ENCODE results near the gene NKPD1.

NKPD1 gene

DNA sequence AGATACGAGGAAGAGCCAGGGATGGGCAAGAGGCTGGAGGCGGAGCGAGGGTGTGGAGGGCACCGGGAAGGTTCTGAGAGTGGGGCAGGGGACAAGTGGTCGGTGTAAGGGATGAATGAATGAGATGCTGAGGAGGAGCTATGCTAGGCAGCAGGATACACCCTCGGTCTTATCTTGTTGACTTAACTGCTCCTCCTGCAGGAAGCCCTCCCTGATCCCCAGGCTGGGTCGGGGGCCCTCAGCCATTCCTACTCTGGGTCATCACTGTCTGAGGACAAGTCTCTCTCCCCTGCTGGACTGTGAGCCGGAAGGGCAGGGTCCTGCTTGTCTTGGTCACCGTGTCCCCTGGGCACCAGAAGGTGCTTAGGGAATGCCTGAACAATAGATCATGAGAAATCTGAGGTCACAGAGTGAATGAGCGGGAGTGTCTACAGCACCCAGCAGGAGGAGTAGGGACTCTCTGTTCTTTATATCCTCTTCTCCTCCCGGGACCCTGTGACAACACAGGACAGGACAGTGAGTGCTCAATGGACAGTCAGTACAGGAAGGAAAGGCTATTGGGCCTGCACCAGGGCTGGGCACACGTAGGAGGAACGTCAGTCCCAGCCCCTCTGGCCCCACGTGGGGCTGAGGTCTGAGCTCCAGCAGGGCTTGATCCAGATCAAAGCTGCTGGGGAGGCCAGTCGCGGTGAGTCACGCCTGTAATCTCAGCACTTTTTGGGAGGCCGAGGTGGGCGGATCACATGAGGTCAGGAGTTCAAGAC is 6.5 kb downstream of the NKPD1 start:
- no peak for DNase-seq (ENCODE audit: low spot score)

DNA sequence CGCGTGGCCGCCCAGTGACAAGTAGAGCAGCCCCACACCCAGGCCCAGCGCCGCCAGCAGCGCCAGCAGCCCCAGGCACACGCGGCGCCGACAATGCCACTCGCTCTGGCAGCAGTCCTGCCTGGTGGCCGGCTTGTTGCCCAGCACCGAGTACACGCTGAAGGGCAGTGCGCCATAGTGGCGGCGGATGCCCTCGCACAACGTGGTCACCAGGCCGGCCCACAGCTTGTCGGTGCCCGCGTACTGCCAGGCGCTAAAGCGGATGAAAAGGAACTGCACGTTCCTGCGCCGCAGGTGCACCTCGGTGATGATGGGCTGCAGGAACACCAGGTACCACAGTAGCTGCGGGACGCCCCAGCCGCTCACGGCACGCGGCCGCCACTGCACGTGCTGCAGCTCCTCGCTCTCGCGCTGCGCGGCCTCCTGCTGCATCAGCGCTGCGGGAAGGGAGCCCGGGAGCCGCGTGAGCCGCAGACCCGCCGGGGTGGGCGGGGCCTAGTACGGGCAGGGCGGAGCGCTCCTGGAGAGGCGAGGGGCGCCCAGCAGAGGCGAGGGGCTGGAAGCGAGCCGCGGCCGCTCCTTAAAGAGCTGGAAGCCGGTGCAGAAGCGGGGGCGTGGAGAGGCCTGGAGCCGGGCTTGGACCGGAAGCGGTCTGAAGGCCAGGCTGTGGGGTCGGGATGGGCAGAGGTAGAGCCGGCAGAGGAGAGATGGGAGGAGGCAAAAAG is 7.3 kb downstream of the NKPD1 start:
- DNase-seq (ENCODE audit: low spot score), result peak; percentile 77

DNA sequence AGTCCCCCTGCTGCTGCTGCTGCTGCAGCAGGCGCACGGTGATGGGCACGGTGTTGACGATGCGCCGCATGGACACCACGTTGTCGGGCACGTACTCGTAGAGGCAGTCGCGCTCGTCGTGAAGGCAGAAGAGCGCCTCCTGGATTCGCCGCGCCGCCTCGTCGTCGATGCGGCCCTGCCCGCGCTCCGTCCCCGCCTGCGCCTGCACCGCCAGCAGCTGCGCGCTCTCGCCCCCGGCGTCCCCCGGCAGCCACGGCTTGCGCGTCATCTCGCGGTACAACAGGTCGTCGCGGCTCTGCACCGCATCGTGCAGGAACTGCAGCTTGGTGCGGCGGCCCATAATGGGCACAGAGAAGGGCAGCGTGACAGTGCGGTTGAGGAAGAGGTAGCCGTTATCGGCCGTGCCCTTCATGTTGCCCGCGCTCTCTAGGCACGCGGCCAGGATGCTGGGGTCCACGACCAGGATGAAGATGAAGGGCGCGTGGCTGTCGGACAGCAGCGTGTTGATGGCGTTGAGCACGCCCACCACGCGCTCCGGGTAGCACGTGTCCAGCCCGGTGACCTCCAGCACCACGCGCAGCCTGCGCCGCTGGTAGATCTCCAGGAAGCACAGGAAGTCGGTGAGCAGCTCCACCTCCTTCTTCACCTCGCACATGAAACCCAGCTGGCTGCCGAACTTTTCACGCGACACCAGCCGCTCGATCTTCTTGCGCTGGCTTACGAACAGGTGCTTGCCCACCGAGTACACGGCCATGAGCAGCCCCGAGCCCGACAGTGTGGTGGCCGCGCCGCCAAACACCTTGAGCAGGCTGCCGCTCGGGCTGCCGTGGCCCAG is 8.1 kb downstream of the NKPD1 start:
- DNase-seq (ENCODE audit: low spot score), result no peak

DNA sequence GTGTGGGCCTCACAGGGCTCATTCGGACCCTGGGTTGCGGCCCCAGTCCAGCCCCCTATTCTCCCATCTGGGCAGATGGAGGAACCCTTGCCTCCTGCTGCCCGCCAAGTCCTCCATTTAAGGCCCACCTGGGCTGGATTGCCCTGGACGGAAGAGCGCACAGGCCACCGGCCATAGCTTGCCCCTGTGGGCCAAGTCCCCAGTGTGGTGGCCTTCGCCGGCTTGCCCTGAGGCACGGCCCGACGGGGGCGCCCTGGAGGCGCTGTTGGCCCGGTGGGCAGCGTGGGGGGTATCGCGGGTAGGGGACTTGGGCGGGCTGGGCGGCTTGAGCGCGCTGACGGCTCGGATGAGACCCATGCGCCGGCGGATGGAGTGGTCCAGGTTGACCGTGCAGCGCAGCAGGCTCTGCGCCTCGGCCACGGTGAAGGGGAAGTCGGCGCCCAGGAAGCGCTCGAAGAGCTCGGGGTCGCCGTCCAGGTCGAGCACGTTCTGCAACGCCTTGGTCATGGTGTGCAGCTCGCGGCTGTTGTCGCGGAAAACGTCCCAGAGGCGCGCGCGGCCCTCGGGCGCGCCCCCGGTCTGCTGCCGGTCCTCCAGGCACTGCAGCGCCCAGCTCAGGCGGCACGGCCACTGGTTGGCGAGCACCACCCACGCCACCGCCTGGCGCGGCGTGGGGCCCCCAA is 8.8 kb downstream of the NKPD1 start:
- DNase-seq (ENCODE audit: low spot score), result no peak

DNA sequence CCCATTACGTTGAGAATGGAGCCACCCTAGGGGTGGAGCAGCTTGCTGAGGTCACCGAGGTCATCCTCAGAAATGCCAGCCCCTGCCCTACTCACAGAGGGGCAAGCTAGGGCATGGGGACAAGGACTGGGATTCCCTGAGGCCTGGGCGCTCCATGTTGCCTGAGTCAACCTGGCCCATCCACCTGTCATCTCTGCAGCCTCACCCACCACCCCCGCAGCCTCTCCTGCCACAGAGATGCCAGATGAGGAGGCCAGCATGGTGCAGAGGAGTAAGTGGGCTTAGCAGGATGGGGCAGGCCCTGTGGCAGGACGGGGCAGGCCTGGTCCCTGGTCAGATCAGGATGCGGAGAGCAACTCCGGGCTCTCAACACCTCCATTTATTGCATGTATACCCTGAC is 9.5 kb downstream of the NKPD1 start:
- DNase-seq (ENCODE audit: low spot score), result no peak

DNA sequence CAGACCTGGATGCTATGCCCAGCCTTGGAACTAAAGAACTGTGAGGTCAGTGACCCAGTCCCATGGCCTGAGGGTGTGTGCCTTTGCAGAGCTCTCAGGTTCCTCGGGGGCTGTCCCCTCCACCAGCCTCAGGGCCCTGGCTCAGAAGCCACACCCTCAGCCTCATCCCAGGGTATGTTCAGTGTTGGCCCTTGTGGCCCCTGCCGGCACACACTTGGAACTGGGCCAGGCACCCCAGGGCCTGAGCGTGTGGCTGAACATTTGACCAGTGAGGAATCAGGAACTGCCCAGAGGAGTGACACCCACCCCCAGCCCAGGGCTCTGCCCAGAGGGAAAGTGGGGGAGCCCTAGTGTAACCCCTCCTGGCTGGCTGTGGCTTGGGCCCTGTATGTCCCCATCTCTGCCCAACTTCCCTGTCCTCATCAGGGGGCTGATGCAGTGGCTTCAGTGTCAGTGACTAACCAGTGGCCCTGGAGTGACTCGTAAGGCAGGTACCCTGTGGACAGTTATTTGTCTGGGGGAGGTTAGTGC is 10.0 kb downstream of the NKPD1 start:
- DNase-seq (ENCODE audit: low spot score), result no peak

DNA sequence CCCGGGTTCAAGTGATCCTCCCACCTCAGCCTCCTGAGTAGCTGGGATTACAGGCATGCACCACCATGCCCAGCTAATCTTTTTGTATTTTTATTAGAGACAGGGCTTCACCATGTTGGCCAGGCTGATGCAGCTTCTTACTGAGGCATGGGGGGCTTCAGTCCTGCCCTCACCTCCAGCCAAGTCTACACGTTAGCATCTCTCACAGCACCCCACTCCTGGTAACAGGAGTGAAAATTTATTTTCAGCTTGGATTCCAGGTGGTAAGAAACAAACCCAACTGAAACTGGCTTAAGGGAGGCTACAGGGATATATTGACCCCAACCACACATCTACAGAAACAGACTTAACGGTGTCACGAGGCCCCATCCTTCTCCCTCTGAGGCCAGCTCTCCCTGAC is 10.6 kb downstream of the NKPD1 start:
- DNase-seq (ENCODE audit: low spot score), result no peak

DNA sequence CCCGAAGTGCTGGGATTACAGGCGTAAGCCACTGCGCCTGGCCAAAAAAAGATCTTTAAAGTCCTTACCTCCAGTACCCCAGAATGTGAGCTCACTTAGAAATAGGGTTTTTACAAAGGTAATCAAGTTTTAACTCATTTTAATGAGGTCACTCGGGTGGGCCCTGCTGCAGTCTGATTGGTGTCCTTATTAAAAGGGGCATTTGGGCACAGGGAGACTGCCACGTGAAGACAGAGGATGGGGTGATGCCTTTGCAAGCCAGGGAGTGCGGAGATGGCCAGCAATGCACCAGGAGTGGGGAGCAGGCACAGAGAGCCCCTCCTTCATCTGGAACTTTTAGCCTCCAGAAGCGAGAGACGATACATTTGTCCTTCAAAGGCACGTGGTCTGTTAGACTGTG is 11.7 kb downstream of the NKPD1 start:
- DNase-seq (ENCODE audit: low spot score), result no peak

DNA sequence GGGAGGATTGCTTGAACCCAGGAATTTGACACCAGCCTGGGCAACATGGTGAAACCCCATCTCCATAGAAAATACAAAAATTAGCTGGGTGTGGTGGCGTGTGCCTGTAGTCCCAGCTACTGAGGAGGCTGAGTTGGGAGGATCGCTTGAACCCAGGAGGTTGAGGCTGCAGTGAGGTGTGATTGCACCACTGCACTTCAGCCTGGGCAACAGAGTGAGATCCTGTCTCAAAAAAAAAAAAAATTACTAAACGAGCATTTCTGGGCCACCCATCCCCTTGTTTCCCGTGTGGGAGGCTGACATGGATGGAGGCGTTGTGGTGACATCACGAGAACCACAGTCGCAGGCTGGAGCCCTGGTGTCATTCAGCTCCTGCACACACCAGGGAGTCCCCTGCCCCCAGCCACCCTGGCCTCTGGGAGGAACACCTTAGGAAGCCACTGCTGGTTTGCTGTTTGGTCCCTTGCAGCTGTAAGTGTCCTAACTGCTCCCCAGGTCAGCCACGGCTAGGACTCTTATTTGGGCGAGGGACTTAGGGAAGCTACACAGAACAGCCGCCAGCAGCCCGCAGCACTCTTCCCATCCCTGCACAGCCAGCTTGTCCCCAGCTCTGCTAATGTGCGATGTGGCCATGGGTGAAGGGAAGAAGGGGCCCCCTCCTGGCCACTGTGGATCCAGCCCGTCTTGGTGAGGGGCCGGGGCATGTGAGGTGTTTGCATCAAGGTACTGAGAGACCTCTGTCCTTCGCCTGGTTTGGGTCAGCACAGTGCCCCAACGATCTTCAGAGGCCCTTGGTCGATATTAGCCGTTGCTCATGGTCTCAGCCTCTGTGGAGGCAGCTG is 12.7 kb downstream of the NKPD1 start:
- DNase-seq (ENCODE audit: low spot score), result no peak

DNA sequence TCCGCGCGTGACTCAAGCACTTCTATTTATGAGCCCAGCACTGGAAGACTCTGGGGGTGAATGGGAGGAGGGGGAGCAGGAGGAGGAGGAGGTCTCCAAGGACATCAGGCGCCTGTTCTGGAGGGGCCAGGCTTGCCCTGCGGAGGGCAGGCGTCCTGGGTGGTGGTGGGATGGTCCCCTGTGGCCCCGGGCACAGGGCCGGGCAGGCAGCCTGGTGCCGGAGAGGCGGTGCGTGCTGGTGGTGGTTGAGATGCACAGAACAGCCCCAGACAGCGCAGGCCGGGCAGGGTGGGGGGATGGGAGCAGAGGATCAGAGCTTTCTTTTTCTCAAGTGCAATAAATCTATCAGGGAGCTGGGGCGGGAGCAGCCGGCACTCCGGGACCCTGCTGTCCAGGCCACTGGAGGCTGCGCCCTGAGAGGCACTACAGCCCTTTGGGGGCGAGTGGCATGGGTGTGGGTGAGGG is 14.0 kb downstream of the NKPD1 start:
- no peak for DNase-seq (ENCODE audit: low spot score)

DNA sequence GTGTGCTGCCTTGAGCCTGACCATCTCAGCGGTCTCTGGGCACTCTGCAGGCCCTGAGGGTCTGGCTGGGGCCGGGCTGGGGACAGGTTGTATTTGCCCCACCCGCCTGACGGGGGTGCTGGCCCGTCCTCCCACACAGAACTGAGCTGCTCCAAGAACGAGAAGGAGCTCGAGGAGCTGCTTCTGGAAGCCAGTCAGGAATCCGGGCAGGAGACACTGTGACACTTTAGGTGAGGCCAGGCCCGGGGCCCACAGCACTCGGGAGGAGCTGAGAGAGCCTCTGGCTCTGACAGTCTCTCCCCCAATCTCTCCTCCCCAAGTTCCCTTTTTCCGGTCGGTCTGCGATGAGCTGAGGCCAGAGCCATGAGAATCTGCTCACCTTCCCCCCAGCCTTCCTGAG is 14.5 kb downstream of the NKPD1 start:
- DNase-seq (ENCODE audit: low spot score), result no peak

DNA sequence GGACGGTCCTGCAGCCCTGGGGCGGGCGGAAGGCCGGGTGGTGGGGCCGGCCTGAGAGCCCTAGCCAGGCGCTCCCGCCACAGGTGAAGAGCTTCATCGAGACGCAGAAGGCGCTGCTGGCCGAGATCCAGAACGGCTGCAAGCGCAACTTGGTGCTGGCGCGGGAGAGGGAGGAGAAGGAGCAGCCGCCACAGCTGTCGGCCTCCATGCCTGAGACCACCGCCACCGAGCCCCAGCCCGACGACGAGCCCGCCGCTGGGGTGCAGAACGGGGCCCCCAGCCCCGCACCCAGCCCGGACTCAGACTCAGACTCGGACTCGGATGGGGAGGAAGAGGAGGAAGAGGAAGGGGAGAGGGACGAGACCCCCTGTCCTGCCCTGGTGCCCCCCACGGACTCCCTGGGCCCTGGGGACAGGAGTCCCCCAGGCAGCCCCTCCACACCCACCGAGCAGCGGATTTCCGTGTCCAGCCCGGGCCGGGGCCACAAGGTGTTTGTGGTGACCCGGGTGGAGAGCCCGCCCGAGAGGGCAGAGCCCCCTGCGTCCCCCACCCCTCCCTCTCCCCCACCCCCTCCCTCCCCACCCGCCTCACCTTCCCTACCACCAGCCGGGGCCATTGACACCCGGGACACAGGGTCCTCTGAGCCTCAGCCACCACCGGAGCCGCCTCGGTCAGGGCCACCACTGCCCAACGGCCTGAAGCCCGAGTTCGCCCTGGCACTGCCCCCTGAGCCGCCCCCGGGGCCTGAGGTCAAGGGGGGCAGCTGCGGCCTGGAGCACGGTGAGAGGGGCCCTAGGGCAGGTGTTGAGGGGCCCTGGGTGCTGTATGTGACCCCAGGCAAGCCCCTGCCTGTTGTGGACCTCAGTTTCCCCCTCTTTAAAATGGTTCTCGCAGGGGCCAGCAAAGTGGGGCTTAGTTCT is 15.3 kb downstream of the NKPD1 start:
- DNase-seq (ENCODE audit: low spot score), result no peak

DNA sequence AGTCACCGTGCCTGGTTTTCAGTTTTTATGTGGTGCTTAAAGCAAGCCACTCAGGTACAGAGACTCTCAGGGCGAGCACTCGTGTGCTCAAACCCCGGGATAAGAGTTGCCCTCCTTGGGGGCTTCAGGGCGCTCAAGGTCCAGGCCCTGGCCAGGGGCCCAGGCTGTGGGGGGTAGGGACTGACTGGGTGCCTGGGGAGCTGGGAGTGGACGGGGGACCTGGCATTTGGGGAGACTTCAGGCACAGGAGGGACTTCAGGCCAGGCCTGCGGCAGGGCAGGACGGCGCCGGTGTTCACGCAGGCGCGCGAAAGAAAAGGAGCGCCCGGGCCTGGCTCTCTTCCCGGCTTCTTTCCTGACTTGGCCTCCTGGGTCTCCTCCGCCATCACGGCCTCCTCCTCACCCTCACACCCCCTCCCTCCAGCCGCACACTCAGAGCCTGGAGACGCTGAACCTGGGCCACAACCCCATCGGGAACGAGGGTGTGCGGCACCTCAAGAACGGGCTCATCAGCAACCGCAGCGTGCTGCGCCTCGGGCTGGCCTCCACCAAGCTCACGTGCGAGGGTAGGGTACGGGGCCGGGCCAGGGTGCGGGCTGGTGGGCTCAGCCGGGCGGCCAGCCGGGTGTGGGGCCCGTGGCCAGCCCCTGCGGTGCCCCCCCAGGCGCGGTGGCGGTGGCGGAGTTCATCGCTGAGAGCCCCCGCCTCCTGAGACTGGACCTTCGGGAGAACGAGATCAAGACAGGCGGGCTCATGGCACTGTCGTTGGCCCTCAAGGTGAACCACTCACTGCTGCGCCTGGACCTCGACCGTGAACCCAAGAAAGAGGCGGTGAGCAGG is 16.1 kb downstream of the NKPD1 start:
- DNase-seq (ENCODE audit: low spot score), result no peak

DNA sequence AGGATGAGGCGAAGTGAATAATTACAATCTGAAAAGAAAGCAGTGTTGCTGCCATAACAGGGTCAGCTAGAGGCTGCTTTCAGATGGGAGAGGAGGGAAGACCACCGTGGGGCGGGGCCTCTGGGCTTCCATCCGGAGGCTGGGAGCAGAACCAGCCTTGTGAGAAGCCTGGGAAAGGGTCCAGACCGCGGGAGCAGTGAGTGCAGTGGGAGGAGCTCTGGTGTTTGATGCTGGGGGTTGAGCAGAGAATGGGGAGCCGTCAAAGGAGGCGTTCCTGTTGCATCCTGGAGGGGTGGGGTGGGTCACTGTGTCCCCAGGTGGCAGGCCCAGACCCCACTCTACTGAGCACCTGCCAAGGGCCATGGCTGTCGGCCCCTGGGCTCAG is 18.1 kb downstream of the NKPD1 start:
- no peak for DNase-seq (ENCODE audit: low spot score)

DNA sequence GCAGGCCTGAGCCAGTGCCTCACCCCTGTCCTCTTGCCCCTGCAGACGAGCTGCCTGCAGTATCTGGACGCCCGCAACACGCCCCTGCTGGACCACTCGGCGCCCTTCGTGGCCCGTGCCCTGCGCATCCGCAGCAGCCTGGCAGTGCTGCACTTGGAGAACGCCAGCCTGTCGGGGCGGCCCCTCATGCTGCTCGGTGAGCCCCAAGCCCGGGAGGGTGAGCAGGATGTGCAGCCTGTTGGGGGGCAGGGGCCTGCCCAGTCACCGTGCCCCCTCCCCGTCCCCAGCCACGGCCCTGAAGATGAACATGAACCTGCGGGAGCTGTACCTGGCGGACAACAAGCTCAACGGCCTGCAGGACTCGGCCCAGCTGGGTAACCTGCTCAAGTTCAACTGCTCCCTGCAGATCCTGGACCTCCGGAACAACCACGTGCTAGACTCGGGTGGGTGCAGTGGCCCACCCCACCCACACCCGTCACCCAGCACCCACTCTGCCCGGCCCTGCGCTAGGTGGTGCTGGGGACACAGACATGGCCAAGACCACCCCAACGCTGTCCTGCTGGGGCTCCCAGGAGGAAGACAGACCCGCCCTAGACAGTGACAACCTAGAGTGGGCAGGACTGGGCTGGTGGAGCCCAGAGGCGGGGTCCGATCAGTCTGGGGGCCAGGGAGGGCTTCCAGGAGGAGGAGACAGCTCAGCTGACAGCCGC is 18.6 kb downstream of the NKPD1 start:
- DNase-seq (ENCODE audit: low spot score), result no peak

DNA sequence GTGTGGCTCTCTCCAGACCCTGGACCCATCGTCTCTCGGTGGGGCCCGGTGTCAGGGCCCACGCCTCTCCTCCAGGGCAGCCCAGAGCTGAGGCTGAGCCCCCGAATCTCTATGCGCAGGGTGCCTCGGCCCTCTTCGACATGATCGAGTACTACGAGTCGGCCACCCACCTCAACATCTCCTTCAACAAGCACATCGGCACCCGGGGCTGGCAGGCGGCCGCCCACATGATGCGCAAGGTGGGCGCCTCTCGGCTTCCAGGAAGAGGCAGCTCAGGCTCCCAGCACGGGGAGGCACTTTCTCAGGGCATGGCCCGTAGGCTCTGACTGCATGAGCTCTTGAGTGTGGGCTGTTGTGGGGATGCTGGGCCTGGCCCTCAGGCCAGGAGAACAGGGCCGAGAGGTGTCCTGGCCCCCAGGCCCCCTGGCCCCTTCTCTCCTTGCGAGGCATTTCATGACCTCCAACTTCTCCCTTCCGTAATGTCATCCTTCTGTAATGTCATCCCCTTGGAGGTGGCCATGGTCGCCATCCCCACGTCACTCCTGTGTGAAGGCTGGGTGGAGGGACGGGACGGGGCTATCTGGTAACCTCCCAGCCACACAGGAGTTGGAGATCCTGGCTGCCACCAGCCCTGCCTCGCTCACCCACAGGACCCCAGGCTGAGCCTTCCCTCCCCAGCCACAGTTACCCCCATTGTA is 19.4 kb downstream of the NKPD1 start:
- DNase-seq (ENCODE audit: low spot score), result no peak

DNA sequence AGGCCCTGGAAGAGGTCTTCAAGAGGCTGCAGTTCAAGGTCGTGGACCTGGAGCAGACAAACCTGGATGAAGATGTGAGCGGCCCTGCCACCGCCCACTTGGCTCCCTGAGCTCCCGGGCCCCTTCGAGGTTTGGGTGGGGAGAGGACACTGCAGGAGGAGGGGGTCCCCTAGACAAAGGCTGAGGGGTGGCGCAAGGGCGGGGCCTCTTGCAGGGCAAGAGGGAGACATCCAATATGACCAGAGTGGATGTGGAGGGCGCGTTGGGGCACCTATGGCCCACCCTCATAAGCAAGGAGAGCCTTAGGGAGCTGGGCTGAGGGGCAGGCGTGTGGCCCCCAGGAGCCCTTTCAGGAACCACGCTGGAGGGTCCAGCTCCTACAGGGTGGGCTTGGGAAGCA is 20.2 kb downstream of the NKPD1 start:
- no peak for DNase-seq (ENCODE audit: low spot score)
